Breast epithelium (tissue), 4 donors: Measurements from ENCODE around the gene NINL. TPM values are rescaled to one million over a fixed set of nuclear protein-coding genes. Genes with fewer than 3 reads are reported as not detected.

Experiments
- DNase-seq, 2 donors: peaks; one replicate each; pipeline ENCODE4 v3.0.0-alpha.2; 2019; ENCODE audit warnings: low spot score in 2 of 2
- H3K27ac ChIP-seq, 2 donors: fragments of 200-600 bp; sonication (generic) in 1 of 2; one replicate each; pipeline ENCODE4 v1.5.1; 2016 to 2019; ENCODE audit warnings: mild to moderate bottlenecking in 1 of 2
- H3K27me3 ChIP-seq, 2 donors: fragments of 200-600 bp; sonication (generic) in 1 of 2; one replicate each; pipeline versions ENCODE4 v1.5.1 to v1.6.0; 2017 to 2019; ENCODE audit warnings: control low read depth in 1 of 2, mild to moderate bottlenecking in 1 of 2
- H3K36me3 ChIP-seq: fragments of 200-600 bp; one replicate; pipeline ENCODE4 v1.5.1; 2019
- H3K4me1 ChIP-seq, 2 donors: fragments of 200-600 bp; sonication (generic); one replicate each; pipeline ENCODE4 v1.5.1; 2016 to 2019; ENCODE audit warnings: control low read depth in 1 of 2
- H3K4me3 ChIP-seq, 3 donors: fragments of 200-600 bp; sonication (generic); 1 replicate in 2 of 3; 2 replicates in 1 of 3; pipeline ENCODE4 v1.5.1; 2016 to 2019; ENCODE audit warnings: mild to moderate bottlenecking in 3 of 3, moderate library complexity in 2 of 3
- H3K9me3 ChIP-seq, 2 donors: fragments of 200-600 bp; sonication (generic) in 1 of 2; one replicate each; pipeline ENCODE4 v1.5.1; 2016 to 2019; ENCODE audit warnings: control low read depth in 1 of 2
- CTCF ChIP-seq, 3 donors: fragments of 450-650 bp; IDR thresholded peaks; one replicate each; pipeline ENCODE4 v1.5.1; 2016 to 2017; ENCODE audit warnings: antibody characterized with exemption in 3 of 3, mild to moderate bottlenecking in 3 of 3, moderate library complexity in 3 of 3
- POLR2A ChIP-seq: fragments of 450-650 bp; IDR thresholded peaks from one replicate; pipeline ENCODE4 v1.6.1; 2016; ENCODE audit warnings: antibody characterized with exemption, mild to moderate bottlenecking, moderate library complexity
- POLR2AphosphoS5 ChIP-seq, 3 donors: sonication (generic); formaldehyde crosslinking; IDR thresholded peaks; one replicate each; pipeline ENCODE4 v1.6.1; 2017; ENCODE audit warnings: antibody characterized with exemption in 3 of 3
- intact Hi-C: fragments of 100-400 bp; cut with DNase I; formaldehyde crosslinking; loops from one replicate; pipeline ENCODE4 v1.15.1; 2023; ENCODE audit warnings: low total_unique reads
- total RNA-seq, 3 donors: library from RNA; depleted of rRNA; stranded (reverse); fragments of >200 nt; gene quantifications; one replicate each; pipeline ENCODE4 v1.1.0, GENCODE V29; 2016

The NINL gene
- total RNA-seq, 3 donors from 2014 or later, result 6.9 to 15.5 (median 12.8) TPM

GRCh38 chr20:25487306-25487705 lies 98.0 kb downstream of the NINL start:
- no peak for DNase-seq
- Histone ChIP-seq H3K27ac (no peak overlapping the region), H3K4me3 (no peak overlapping the region), H3K36me3 (no peaks in the 10 kb centered on the region), H3K4me1 (no peaks in the 10 kb centered on the region), H3K9me3 (no peaks in the 10 kb centered on the region), H3K27me3 (no peaks in the 10 kb centered on the region)
- intact Hi-C loops, result no loop called here
- TF ChIP-seq POLR2AphosphoS5 (IDR thresholded peaks at IDR 0.05) (no peak), POLR2A (no peak), CTCF (IDR thresholded peaks at IDR 0.05) (no peak)

GRCh38 chr20:25486377-25486776 lies 99.0 kb downstream of the NINL start:
- Histone ChIP-seq H3K27ac (no peak overlapping the region), H3K9me3 (no peaks in the 10 kb centered on the region), H3K4me3 (no peak overlapping the region), H3K36me3 (no peaks in the 10 kb centered on the region), H3K4me1 (no peaks in the 10 kb centered on the region), H3K27me3 (no peaks in the 10 kb centered on the region)
- TF ChIP-seq POLR2AphosphoS5 (IDR thresholded peaks at IDR 0.05), result no peak
- intact Hi-C loops, result no loop called here
- no peak for DNase-seq

GRCh38 chr20:25485872-25486271 lies 99.5 kb downstream of the NINL start:
- H3K27me3 ChIP-seq, result no peaks in the 10 kb centered on the region
- intact Hi-C loops, result no loop called here
- H3K9me3 ChIP-seq, result no peaks in the 10 kb centered on the region
- H3K4me1 ChIP-seq, result no peaks in the 10 kb centered on the region
- no peak for DNase-seq
- no peak overlapping the region for H3K27ac ChIP-seq
- TF ChIP-seq POLR2A, result no peak
- TF ChIP-seq CTCF (IDR thresholded peaks at IDR 0.05), result no peak
- no peak for TF ChIP-seq POLR2AphosphoS5 (IDR thresholded peaks at IDR 0.05)
- no peaks in the 10 kb centered on the region for H3K36me3 ChIP-seq
- H3K4me3 ChIP-seq, result no peak overlapping the region

DNA sequence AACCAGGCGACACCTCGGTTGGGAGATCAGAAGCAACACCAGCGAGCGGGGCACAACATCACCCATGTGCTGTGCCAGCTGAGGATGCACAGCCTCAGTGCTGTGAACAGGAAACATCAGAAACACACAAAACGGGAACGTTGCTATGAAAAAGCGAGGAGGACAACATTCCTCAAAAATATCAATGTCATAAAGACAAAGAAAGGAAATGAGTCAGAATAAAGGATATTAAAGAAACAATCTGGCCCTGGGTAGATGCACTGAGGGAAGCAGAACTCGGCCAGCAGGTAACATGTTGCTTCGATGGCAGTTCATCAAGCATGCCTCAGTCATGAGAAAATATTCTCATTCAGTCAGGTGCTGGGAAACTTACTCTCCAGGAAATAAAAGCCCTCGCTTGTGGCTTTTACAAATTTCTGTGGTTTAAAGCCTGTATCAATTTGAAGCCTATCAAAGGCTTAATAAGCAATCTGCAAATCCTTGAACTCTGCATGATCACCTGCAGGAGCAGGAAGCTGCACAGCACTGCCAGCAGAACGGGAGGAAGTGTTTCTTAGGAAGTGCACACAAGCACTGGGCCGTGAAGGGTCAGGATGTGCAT lies 100.3 kb downstream of the NINL start:
- TF ChIP-seq CTCF (IDR thresholded peaks at IDR 0.05), result no peak
- DNase-seq, result no peak
- intact Hi-C loops, result no loop called here
- no peaks in the 10 kb centered on the region for H3K9me3 ChIP-seq
- H3K27ac ChIP-seq, result no peak overlapping the region
- H3K27me3 ChIP-seq, result no peaks in the 10 kb centered on the region
- H3K4me1 ChIP-seq, result no peaks in the 10 kb centered on the region
- no peak overlapping the region for H3K4me3 ChIP-seq
- no peaks in the 10 kb centered on the region for H3K36me3 ChIP-seq

DNA sequence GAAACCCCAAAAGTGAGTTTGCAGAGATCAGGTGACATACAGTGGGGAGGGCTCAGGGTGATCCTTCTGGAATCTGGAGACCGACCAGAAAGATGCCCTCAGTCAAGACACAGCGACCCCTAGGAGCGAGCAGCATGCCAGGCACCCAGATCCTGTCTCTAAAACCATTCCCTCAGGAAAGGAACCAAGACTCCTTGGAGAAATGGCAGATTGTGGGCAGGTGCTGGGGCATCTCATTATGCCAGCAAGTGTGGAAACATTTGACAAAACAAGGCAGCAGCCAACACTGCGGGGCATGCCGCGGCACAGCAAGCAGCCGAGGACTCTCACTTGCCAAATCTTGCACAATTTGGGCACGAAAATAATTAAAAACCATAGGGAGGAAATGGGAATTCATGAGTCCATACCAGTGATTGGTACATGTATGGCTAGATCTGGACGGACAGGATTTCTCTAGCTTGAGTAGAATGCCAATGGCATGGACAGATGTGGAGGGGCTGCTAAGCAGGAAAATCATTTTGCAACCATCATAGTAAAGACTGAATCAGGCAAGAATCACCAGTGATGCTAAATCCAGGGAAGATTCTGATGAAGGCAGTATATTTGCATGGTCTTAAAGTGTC lies 101.0 kb downstream of the NINL start:
- no peaks in the 10 kb centered on the region for H3K36me3 ChIP-seq
- peak in 1 of 3 donors; percentile 10 for TF ChIP-seq POLR2AphosphoS5 (IDR thresholded peaks at IDR 0.05)
- TF ChIP-seq CTCF (IDR thresholded peaks at IDR 0.05), result no peak
- H3K4me1 ChIP-seq, result no peaks in the 10 kb centered on the region
- H3K27ac ChIP-seq, result no peak overlapping the region
- H3K27me3 ChIP-seq, result no peaks in the 10 kb centered on the region
- no peak overlapping the region for H3K4me3 ChIP-seq
- peak in 1 of 2 donors; percentile 60 for DNase-seq
- H3K9me3 ChIP-seq, result no peaks in the 10 kb centered on the region
- intact Hi-C loops, result no loop called here
